Measurements from ENCODE around the gene GALNS.
A peak's percentile ranks its signal among the peaks of the same experiment; 100 is the strongest.
"Not testable (repeated sequence)": the region's sequence is repeated elsewhere in the genome, so short reads cannot be mapped to it uniquely, and the experiment has no call there.

The GALNS gene

DNA sequence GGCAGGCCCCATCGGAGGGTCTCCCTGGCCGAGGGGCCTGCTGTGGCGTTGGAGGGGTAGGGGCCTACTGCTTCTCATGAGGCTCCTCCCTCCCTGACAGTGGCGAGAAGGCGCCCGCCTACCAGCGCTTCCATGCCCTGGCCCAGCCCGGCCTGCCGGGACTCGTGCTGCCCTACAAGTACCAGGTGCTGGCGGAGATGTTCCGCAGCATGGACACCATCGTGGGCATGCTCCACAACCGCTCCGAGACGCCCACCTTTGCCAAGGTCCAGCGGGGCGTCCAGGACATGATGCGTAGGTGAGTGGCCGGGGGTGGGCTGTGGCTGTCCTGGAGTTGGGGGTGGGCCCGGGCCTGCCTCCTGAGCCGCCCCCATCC, 51.4 kb downstream of the GALNS start:
- DNase-seq (ENCODE audit: low read depth in 3 of 3), result no peak

GRCh38 chr16:88804552-88805339, 52.0 kb downstream of the GALNS start:
- no peak for DNase-seq (ENCODE audit: low read depth in 3 of 3)

GRCh38 chr16:88804173-88804551, 52.6 kb downstream of the GALNS start:
- DNase-seq (ENCODE audit: low read depth in 3 of 3), result no peak

DNA sequence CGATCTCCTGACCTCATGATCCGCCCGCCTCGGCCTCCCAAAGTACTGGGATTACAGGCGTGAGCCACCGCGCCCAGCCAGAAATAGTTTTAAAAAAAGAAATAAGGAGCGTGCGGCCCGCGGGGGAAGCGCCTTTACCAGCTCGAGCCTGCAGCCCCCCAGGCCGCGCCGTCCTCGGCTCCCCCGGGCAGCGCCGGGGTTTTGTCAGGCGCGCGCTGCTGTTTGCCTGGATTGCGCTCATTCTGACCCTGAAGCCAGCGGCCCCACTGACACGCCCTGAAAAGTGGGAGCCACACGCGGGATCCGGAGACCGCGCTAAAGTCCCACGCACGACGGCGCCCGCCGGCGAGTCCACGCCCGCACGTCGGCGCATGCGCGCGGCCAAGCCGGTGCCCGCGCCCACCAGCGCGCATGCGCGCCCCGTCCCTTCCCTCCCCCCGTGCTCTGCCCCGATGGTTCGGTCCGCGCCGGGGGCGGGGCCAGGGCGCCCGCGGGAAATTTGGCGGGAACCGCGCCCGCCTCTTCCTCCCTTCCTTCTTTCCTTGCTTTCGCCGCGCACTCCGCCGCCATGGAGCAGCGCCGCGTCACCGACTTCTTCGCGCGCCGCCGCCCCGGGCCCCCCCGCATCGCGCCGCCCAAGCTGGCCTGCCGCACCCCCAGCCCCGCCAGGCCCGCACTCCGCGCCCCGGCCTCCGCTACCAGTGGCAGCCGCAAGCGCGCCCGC, 53.3 kb downstream of the GALNS start, which contains the start of gene CDT1:
Gene CDT1, plus strand, starts transcription at position 526 of the 724 bp plus-strand sequence. Its CDS starts 43 bp downstream, at position 569.
- peak in 2 of 3 donors; percentile 74 to 83 for DNase-seq (ENCODE audit: low read depth in 3 of 3)

GRCh38 chr16:88800277-88800592, 56.5 kb downstream of the GALNS start:
- DNase-seq (ENCODE audit: low read depth in 3 of 3), result no peak

DNA sequence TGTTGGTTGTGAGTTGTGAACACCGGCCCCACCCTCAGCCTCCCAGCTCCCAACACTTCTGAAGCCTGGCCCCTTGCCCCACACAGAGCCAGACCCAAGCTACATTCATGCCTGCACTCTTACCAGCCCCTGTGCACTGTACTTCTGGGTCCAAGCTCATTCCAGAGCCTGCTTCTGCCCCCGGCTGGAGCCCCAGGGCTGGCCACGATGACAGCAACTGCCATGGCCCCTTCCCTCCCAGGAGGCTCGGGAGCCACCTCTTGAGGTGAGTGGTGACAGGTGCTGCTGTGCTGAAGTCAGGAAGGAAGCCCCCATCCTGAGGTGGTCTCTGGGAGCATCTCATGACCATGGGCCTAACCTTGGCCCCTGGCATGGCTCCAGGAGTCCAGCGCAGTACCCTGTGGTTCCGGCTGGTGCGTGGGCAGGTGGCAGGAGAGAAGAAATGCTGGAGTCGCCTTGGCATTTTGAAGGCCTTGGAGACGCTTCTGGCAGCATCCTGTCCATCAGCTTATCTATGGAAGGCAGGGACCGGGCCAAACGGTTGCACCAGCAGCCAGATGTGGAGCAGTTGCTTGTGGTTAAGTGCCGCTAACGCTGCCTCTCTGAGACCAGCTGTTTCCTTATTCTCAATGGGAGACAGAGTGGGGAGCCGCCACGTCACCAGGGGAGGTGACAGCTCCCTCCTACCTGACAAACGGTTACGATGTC, 57.0 kb downstream of the GALNS start:
- no peak for DNase-seq (ENCODE audit: low read depth in 3 of 3)

GRCh38 chr16:88798772-88799455, 57.8 kb downstream of the GALNS start:
- DNase-seq (ENCODE audit: low read depth in 3 of 3), result no peak

- DNase-seq (ENCODE audit: low read depth in 3 of 3), result no peak
Observed at GRCh38 chr16:88798073-88798472, 58.7 kb downstream of the GALNS start.

DNA sequence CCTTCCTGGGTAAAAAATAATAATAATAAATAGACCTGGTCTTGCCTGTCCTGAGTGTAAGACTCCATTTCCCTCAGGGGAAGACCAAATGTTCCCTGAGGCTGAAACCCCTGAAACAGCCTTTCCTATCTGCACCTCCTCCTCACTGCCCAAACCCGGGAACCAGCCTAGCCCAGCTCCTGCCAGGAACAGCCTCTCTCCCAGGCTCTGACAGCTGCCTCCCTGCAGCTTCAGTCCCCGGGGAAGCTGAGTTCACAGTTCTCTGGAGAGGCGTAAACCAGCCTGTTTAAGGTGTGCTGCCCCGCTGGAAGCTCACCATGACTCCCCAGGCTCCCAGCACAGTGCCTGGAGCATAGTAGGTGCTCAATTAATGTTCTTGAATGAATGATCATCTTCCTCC, 60.5 kb downstream of the GALNS start:
- DNase-seq (ENCODE audit: low read depth in 3 of 3), result no peak

- DNase-seq (ENCODE audit: low read depth in 3 of 3), result no peak
Observed at GRCh38 chr16:88793251-88793954, 63.3 kb downstream of the GALNS start.

DNA sequence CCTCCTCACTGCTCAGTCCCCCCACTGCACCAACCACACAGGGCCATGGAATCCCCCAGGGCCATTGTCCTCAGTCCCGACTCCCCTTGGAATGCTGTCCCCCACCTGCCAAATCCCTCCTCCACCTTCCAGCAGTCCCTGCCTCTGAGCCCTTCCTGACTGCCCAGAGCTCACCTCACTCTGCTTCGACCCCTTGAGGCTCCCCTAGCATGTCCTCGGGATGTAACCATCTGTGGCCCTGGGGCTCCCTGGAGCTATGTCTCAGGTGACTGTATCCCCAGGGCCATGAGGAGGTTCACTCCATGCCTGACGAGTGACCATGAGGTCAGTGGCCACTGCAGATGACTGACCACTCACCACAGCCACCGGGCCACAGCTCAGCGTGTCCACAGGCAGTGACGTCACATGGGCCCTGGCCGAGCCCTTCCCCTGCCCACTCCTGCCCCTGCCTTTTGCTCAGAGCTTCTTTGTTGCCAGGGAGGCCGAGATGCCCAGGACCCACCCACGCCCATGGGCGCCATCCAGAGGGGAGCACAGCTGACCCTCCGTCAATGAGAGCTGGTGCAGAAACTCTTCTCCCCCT, 64.0 kb downstream of the GALNS start:
- DNase-seq (ENCODE audit: low read depth in 3 of 3), result no peak

DNA sequence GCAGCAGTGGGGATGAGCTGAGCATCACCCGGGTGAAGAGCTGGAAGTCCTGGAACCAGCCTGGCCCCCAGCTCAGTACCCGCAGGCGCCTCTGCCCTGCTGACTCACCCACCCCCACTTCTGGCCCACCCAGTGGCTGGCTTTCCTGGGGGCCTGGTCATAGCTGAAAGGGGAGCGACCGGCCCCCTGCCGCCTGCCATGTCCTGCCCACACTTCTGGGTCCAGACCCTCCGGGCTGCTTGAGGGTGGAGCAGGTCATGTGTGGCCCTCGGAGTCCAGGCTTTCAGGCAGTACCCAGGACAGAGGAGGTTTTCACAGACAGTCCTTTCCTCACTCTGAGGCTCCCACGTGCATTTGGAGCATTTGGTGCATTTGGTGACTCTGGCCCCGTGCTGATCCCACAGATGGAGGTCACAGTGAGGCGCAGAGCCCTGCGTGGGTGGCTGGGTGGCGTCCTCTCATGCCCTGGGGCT, 64.6 kb downstream of the GALNS start:
- no peak for DNase-seq (ENCODE audit: low read depth in 3 of 3)

GRCh38 chr16:88790312-88791211, 66.2 kb downstream of the GALNS start:
- no peak for DNase-seq (ENCODE audit: low read depth in 3 of 3)

- no peak for DNase-seq (ENCODE audit: low read depth in 3 of 3)
Observed at GRCh38 chr16:88789594-88789993, 67.2 kb downstream of the GALNS start.

GRCh38 chr16:88788749-88789148, 68.0 kb downstream of the GALNS start:
- DNase-seq (ENCODE audit: low read depth in 3 of 3), result not testable (repeated sequence)

GRCh38 chr16:88787579-88788314, 69.0 kb downstream of the GALNS start:
- DNase-seq (ENCODE audit: low read depth in 3 of 3), result no peak

DNA sequence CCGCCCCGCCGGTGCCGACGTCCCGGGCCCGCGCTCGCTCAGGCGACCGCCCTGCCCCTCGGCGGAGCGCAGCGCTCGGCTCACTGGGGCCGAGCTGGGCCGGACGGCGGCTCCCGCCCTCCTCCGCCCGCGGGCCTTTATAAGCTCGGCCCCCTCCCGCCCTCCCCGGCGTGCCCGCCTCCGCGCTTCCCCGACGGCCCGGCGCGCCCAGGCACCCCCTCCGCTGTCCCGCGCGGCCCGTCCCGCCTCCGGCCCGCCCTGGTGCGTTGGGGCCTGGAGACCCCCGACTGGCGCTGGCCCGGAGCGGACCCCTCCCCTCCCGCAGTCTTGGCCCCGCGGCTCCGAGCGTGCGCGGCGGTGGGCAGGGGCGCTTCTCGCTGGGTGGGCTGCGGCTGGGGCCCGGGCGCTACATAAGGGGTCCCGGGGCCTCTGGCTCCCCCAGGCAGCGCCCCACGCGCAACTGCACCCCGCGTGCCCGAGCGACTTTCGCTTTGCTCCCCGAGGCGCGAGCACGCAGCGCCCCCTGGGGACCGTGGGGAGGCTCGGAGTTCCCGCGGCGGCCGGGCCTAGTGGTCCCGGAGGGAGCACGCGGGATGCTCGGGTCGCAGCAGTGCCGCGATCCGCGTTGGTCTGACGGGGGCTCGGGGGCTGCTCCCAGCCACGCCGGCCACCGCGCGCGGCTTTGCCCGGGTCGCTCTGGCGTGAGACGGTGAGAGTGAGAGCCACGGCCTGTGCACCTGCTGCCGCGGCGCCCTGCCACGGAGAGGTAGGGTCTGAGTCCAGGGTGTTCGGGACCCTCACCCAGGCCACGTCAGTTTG, 71.4 kb downstream of the GALNS start, which contains the start of gene PIEZO1:
Gene PIEZO1, minus strand, starts transcription at position 115 of the 819 bp plus-strand sequence. CDS start 256 bp downstream, outside the sequence.
- peak in 1 of 3 donors; percentile 74 for DNase-seq (ENCODE audit: low read depth in 3 of 3)

- no peak for DNase-seq (ENCODE audit: low read depth in 3 of 3)
Observed at GRCh38 chr16:88784856-88785105, 72.0 kb downstream of the GALNS start.

All from stimulated activated CD4-positive, alpha-beta T cell treated with anti-CD3 and anti-CD28 coated beads, TNF-alpha, amount 100 ng/mL, for 48 hours (primary cell).